Panc1 (cell line): ENCODE results near the gene PIF1. TPM values are rescaled to one million over a fixed set of nuclear protein-coding genes. Genes with fewer than 3 reads are reported as not detected.

Source experiments
- ATAC-seq: fragments of 200-7000 bp; cut with Tn5 transposase; 2 replicates; pipeline ENCODE4 v1.9.1; 2020; ENCODE audit warnings: mild to moderate bottlenecking, moderate library complexity
- BruUV-seq: library from RNA; stranded (reverse); fragments of 400-500 nt; replicated peaks from 2 replicates; lab custom pipeline; 2021; lab: Mats Ljungman, UMichigan
- CTCF ChIA-PET: fragments of 300-600 bp; sonication (Branson Sonifier 250); formaldehyde crosslinking; loops from one replicate; lab custom pipeline; 2022; ENCODE audit warnings: antibody characterized with exemption; lab: Charles Lee
- POLR2A ChIA-PET: fragments of 300-600 bp; sonication (Branson Sonifier 250); formaldehyde crosslinking; loops from one replicate; lab custom pipeline; 2022; ENCODE audit warnings: antibody characterized with exemption; lab: Charles Lee
- DNase-seq: peaks from one replicate; pipeline ENCODE4 v3.0.0-alpha.2; 2010; ENCODE audit warnings: low read depth, low spot score
- H3K27ac ChIP-seq: 2 replicates; pipeline ENCODE4 v1.5.1; 2011; ENCODE audit warnings: mild to moderate bottlenecking, low read length, inconsistent platforms
- H3K27me3 ChIP-seq: fragments of 200-500 bp; sonication (Bioruptor generic); 2 replicates; pipeline ENCODE4 v1.6.0; 2014; ENCODE audit warnings: low read length, inconsistent platforms; ENCODE audit not compliant: control insufficient read depth, insufficient read depth
- H3K36me3 ChIP-seq: fragments of 200-500 bp; sonication (Bioruptor generic); 2 replicates; pipeline ENCODE4 v1.5.1; 2014; ENCODE audit warnings: inconsistent platforms, mild to moderate bottlenecking, low read length, moderate library complexity; ENCODE audit not compliant: control insufficient read depth, insufficient read depth
- H3K4me1 ChIP-seq: 2 replicates; pipeline ENCODE4 v1.5.1; 2011; ENCODE audit warnings: inconsistent platforms, mild to moderate bottlenecking, low read length, moderate library complexity; ENCODE audit not compliant: control insufficient read depth, insufficient read depth
- H3K4me3 ChIP-seq, 2 experiments: 2 replicates each; pipeline ENCODE4 v1.5.1; 2011 to 2012; ENCODE audit warnings: low read depth in 2 of 2, low read length in 2 of 2, mild to moderate bottlenecking in 2 of 2, inconsistent platforms in 1 of 2, moderate library complexity in 1 of 2
- H3K9me3 ChIP-seq: fragments of 200-500 bp; sonication (Bioruptor generic); 2 replicates; pipeline ENCODE4 v1.5.1; 2014; ENCODE audit warnings: low read depth, mild to moderate bottlenecking, inconsistent platforms, low read length, moderate library complexity; ENCODE audit not compliant: control insufficient read depth, insufficient read depth
- CTCF ChIP-seq: fragments of 450-650 bp; IDR thresholded peaks from 2 replicates; pipeline ENCODE4 v1.5.1; 2017; ENCODE audit warnings: mild to moderate bottlenecking
- POLR2AphosphoS5 ChIP-seq: IDR thresholded peaks from 2 replicates; pipeline ENCODE4 v1.6.1; 2012; ENCODE audit warnings: mild to moderate bottlenecking, low read depth, low read length, moderate library complexity
- SIN3A ChIP-seq: IDR thresholded peaks from 2 replicates; pipeline ENCODE4 v1.6.1; 2012; ENCODE audit warnings: low read depth, mild to moderate bottlenecking, low read length, moderate library complexity, borderline replicate concordance; ENCODE audit not compliant: insufficient read depth
- TCF7L2 ChIP-seq: IDR thresholded peaks from 2 replicates; pipeline ENCODE4 v1.6.1; 2011; ENCODE audit warnings: mild to moderate bottlenecking, low read depth, low read length, inconsistent platforms
- in situ Hi-C: cut with HindIII; loops from 2 replicates; pipeline ENCODE4 v1.10.0; 2016; ENCODE audit warnings: low sequenced_read_pairs, low pct_unique_long_range_greater_than_20kb
- intact Hi-C: fragments of 100-400 bp; cut with micrococcal nuclease; formaldehyde crosslinking; loops from one replicate; pipeline ENCODE4 v1.10.0; 2022; ENCODE audit not compliant: unreplicated experiment
- total RNA-seq: library from RNA; stranded (reverse); gene quantifications from one replicate; pipeline ENCODE4 v1.2.1, GENCODE V29; 2021; ENCODE audit not compliant: unreplicated experiment
- TF ChIP-seq, protein P1 (sequence below), 2 experiments: IDR thresholded peaks; 2 replicates each; pipeline ENCODE4 v1.6.1; 2011 to 2012; ENCODE audit warnings: low read depth in 2 of 2, control low read depth in 1 of 2, low read length in 1 of 2, mild to moderate bottlenecking in 1 of 2, moderate library complexity in 1 of 2; ENCODE audit not compliant: insufficient read depth in 1 of 2

The PIF1 gene
- total RNA-seq, 1 experiment from 2014 or later = 38.6 TPM

DNA sequence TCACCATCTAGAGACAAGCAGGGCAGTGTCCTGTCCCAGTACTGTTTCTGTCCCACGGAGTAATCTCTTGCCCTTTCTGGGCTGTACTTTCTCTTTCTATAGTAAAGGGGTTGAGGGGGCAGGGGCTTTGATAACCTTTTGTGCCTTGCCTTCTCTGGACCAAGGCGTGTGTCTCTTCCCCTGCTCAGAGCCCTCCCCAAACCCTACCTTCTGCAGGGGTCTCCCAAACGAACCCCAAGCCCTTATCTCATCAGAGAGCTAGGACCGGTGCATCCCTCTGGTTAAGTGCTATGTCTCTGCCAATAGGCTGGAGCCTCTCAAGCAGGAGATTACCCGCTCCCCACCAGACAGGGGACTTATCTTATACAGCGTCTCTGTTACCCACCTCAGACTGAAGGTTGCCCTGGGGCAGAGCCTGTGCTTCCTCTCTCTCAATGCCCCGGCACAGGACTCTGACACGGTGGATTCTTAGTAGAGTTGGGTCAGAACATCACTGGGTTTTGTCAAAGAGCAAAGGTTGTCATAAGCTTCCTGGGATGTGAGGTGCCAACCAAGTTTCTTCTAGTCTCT, 19.2 kb upstream of the PIF1 start:
- H3K9me3 ChIP-seq = no peaks in the 10 kb centered on the region
- intact Hi-C loops (no loop called here), in situ Hi-C loops (no loop called here)
- ATAC-seq (no peak), DNase-seq (no peak)
- BruUV-seq = no TSS peak
- ChIA-PET CTCF (no interaction called here), POLR2A (interaction anchor here (0.6 kb wide), 1 partner anchor 75 kb away, joined by 3 read pairs; no protein-coding TSS in a partner anchor)
- no peaks in the 10 kb centered on the region for H3K36me3 ChIP-seq
- H3K27me3 ChIP-seq = no peaks in the 10 kb centered on the region
- no peak overlapping the region for H3K4me3 ChIP-seq
- H3K27ac ChIP-seq = peak overlapping the region; percentile 39; the same call in 1 of the 2 replicates
- peaks cover 10% of the 10 kb centered on the region for H3K4me1 ChIP-seq
- TF ChIP-seq POLR2AphosphoS5 (no peak), SIN3A (no peak), CTCF (no peak), TCF7L2 (no peak)
- TF ChIP-seq, protein P1, sequence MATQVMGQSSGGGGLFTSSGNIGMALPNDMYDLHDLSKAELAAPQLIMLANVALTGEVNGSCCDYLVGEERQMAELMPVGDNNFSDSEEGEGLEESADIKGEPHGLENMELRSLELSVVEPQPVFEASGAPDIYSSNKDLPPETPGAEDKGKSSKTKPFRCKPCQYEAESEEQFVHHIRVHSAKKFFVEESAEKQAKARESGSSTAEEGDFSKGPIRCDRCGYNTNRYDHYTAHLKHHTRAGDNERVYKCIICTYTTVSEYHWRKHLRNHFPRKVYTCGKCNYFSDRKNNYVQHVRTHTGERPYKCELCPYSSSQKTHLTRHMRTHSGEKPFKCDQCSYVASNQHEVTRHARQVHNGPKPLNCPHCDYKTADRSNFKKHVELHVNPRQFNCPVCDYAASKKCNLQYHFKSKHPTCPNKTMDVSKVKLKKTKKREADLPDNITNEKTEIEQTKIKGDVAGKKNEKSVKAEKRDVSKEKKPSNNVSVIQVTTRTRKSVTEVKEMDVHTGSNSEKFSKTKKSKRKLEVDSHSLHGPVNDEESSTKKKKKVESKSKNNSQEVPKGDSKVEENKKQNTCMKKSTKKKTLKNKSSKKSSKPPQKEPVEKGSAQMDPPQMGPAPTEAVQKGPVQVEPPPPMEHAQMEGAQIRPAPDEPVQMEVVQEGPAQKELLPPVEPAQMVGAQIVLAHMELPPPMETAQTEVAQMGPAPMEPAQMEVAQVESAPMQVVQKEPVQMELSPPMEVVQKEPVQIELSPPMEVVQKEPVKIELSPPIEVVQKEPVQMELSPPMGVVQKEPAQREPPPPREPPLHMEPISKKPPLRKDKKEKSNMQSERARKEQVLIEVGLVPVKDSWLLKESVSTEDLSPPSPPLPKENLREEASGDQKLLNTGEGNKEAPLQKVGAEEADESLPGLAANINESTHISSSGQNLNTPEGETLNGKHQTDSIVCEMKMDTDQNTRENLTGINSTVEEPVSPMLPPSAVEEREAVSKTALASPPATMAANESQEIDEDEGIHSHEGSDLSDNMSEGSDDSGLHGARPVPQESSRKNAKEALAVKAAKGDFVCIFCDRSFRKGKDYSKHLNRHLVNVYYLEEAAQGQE (IDR thresholded peaks at IDR 0.05; ENCODE audit: insufficient read depth in 1 of 2, low read depth in 2 of 2, low read length in 1 of 2) = no peak

GRCh38 chr15:64843991-64844390, 18.5 kb upstream of the PIF1 start:
- no peaks in the 10 kb centered on the region for H3K27me3 ChIP-seq
- ChIA-PET CTCF (interaction anchor here (0.6 kb wide), 1 partner anchor 350 kb away, joined by 4 read pairs; no protein-coding TSS in a partner anchor), POLR2A (no interaction called here)
- no TSS peak for BruUV-seq
- DNase-seq (no peak), ATAC-seq (no peak)
- H3K9me3 ChIP-seq = no peaks in the 10 kb centered on the region
- intact Hi-C loops = no loop called here
- peaks cover 10% of the 10 kb centered on the region for H3K4me1 ChIP-seq
- H3K4me3 ChIP-seq = no peak overlapping the region
- in situ Hi-C loops = no loop called here
- H3K36me3 ChIP-seq = no peaks in the 10 kb centered on the region
- TF ChIP-seq, protein P1 (IDR thresholded peaks at IDR 0.05; ENCODE audit: insufficient read depth in 1 of 2, low read depth in 2 of 2, low read length in 1 of 2) = no peak
- TF ChIP-seq POLR2AphosphoS5 = no peak
- TF ChIP-seq SIN3A = no peak
- no peak for TF ChIP-seq TCF7L2
- no peak overlapping the region; the same call in 1 of the 2 replicates for H3K27ac ChIP-seq
